ENCODE data around the gene KRT7.
"Not testable (repeated sequence)": the region's sequence is repeated elsewhere in the genome, so short reads cannot be mapped to it uniquely, and the experiment has no call there.

Gene KRT7

GRCh38 chr12:52280796-52281560, 47.9 kb downstream of the KRT7 start:
- DNase-seq = no peak

DNA sequence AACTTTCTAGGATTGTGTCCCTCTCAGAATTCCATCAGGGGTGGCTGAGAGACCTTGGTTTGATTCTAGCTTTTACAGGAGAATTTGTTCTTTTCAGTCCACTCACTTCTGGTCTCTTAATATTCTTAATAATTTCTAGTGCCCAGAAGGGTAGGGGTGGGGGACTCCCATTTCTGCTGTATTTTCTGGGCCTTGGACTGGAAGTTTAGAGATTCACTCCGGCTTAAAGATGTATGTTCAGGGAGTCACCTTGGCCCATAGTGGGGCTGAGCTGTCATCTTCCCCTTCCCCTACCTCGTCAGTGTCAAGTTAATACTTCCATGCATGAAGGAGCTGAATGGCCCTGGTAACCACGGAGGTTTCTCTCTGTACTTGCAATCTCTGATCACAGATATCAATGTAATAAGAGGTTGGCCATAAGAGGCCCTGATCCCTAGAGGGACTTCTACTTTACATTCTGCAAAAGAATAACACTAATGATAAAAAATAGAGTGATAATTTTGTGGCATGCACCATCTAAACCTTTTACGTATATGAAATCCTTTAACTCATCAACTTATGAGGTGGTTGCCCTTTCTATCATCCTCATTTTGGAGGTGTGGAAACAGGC, 51.6 kb downstream of the KRT7 start:
- DNase-seq = no peak

GRCh38 chr12:52285172-52285745, 52.2 kb downstream of the KRT7 start:
- no peak for DNase-seq

DNA sequence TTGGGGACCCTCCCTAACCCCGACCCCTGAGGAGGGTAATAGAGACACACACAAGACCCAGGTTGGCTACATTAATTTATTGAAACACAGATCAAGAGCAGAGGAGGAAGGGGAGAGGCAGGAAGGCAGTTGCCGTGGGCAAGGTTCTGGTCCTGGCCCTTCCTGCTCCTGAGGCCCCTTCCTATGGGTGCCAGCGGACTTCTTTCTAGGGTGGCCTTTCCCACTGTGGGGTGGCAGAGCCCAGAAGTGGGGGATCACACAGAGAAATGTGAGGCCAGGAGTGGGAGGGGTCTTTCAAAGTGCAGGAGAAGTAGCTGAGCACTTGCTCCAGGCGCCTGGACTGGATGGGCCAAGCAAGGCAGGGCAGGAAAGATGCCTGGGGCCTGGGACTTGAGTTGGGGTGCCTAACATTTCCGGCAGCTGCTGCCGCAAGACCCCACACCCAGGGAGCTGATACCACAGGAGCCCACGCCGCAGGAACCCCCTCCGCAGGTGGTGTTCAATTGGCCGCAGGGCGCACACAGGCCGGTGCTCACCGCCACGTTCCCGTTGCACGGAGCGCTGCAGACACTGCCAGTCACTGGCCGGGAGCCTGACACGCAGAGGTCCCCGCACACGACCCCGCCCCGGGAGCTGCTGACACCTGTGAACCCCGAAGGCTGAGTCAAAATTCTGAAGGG, 52.9 kb downstream of the KRT7 start:
- DNase-seq = no peak

GRCh38 chr12:52286857-52287785, 54.1 kb downstream of the KRT7 start:
- DNase-seq = not testable (repeated sequence)

DNA sequence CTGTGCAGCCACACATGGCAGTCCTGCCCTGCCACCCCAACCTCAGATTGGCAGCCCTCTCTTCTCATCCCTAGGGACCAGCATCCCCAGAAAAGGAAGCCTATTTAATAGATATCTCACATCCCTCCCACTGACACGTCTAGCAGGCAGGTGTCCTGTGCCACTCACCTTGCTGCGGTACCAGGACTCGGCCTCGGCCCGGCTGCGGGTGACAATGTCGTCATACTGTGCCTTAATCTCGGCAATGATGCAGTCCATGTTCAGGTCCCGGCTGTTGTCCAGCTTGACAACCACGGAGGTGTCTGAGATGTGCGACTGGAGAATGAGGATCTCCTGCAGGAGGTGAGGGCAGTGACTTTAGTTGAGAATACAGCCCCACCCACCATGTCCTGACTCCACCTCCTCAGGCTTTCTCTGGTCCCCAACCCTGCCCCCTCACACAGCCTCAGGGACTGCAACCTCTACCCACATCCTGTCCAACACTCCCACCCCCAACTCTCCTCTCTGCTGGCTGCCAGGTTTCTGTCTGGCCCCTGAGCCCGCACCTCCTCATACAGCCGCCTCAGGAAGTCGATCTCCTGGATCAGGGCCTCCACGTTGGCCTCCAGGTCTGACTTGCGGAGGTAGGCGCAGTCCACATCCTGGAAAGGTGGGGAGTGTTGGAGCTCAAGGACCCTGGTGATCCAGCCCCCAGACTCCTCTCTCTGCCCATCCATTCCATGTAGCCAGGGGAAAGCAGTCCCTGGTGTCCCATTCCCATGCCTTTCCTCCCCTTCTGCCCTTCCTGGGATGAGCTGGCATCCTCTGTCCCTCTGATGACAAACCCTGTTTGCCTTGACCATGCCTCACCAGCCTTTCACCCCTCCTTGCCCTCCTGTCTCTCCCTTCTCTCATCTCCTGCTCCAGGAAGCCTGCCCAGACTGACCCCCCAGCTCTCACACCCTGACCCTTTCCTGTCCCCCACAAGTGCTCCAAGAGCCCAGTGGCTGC, 55.1 kb downstream of the KRT7 start:
- DNase-seq = not testable (repeated sequence)

DNA sequence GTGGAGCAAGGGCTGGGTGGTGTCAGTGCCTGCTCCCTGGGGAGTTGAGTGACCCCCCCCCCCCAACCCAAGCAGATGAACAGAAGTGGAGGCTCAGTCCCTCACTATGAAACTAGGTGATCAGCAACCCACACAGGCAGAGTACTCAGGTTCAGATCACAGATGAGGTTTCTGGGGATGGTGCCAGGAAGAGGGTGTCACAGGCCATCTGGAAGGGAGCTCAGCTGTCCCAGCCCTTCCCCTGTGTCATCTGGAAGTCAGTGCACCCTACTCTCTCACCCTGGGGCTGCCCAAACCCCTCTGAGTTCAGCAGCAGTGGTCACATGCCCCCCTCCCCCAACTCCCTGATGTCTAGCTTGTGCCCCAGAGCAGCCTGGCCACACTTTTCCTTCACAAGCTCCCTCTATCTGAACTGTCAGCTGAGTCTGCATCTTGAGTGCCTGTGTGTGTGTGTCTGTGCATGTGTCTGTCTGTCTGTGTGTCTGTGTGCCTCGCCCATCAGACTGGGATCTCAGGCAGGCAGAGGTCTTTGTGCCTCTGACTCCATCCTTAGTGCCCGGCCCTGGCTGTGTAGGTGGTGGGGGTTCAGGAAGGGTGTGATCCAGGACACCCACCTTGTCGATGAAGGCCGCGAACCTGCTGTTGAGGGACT, 57.6 kb downstream of the KRT7 start:
- DNase-seq = not testable (repeated sequence)

GRCh38 chr12:52291267-52291935, 58.4 kb downstream of the KRT7 start, which contains the start of gene KRT81:
Gene KRT81, minus strand, starts transcription at chr12:52291534. Its CDS starts 69 bp downstream, at chr12:52291465.
- no peak for DNase-seq

DNA sequence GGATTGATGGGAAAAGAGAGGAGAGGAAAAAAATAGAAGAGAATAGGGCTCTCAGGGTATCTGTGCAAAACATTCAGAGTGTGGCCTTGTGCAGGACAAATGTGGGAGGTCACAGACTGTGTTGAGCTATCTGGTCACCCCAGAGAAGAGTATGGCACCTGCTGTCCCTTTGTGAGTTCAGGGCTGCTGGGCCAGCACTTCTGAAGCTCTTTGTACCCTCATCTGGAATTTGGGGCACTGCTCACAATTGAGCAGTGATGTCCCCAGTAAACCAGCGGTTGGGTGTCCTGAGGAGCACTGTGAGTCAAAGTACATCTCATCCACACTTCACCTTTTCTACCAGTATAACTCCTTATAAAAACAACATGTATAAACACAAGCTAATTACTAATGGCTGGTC, 60.9 kb downstream of the KRT7 start:
- DNase-seq = no peak

DNA sequence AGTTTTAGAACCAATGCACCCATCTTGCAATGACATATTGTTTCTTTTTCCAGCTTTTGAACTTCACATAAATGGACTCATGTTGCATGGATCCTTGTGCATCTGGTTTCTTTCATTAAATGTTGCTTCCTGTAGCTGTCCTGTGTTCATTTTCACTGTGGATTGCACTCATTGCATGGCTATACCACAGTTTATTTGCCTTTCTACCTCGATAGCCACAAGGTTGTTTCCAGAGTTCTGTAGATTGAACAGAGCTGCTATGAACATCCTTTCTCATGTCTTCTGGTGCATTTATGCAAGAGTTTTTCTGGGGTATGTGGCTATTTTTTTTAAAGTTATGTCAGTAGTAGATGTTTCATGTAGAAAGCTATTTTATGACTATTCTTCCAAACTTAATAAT, 61.8 kb downstream of the KRT7 start:
- DNase-seq = no peak

DNA sequence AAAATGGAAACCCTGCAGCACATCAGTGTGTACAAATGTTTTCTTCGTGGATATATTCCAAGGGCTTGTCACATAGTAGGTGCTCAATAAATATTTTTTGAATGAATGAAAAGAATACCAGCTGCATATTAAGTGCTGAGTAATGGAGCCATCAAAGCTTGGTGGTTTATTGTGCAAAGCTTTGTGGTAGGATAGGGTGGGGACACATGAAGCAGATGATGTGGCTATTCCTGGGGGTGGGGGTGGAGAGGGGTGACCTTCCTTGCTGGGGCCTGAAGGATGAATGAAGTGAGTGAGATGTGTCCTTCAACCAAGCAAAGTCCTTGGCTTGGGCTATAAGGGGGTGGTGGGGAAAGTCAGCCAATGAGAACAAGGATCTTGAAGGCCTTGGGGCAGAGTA, 62.6 kb downstream of the KRT7 start:
- no peak for DNase-seq

DNA sequence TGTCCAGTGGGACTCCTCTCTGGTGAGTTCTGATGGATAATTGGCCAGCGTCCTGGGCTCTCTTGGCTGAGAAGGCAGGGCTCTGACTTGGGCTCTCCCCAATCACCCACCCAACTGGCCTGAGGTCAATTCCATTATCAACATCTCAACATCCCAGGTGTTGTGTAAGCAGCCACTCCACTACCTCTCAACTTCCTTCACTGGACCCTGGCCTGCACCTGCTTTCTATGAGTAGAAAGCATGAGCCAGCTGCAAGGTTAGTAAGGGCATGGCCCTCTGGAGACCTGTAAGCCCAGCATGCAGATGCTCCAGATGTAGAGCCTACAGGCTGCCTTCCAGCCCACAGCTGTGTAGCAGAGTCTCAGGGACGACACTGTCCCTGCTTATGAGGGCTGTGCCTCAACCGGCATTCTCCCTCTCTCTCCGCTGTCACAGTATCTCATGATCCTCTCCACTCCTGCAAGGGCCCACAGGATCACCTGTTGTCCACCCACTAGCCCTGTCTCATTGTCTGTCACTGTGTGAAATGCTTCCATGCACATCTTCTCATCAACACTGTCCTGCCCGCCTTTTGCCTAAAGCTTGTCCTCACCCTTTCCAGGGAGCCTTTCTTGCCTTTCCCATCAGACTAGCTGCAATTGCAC, 63.7 kb downstream of the KRT7 start:
- DNase-seq = no peak
